GM10266 (cell line): ENCODE results near the gene INTS7.

Experiments used
- DNase-seq: peaks from one replicate; pipeline ENCODE4 v3.0.0; 2012; ENCODE audit errors: extremely low spot score
- CTCF ChIP-seq: IDR thresholded peaks from 2 replicates; pipeline ENCODE4 v1.5.1; 2012; ENCODE audit warnings: mild to moderate bottlenecking, low read depth; ENCODE audit not compliant: control insufficient read depth, insufficient read depth; ENCODE audit errors: missing control alignments

The INTS7 gene

GRCh38 chr1:211891708-211892107 lies 143.6 kb downstream of the INTS7 start:
- DNase-seq, result no peak
- TF ChIP-seq CTCF, result no peak
